ENCODE data around the gene TMEM95. TPM values are rescaled to one million over a fixed set of nuclear protein-coding genes. Genes with fewer than 3 reads are reported as not detected.
A peak's percentile ranks its signal among the peaks of the same experiment; 100 is the strongest.
"Not testable (repeated sequence)": the region's sequence is repeated elsewhere in the genome, so short reads cannot be mapped to it uniquely, and the experiment has no call there.

TMEM95 gene
- total RNA-seq, 1 donor from 2014 or later: not detected

DNA sequence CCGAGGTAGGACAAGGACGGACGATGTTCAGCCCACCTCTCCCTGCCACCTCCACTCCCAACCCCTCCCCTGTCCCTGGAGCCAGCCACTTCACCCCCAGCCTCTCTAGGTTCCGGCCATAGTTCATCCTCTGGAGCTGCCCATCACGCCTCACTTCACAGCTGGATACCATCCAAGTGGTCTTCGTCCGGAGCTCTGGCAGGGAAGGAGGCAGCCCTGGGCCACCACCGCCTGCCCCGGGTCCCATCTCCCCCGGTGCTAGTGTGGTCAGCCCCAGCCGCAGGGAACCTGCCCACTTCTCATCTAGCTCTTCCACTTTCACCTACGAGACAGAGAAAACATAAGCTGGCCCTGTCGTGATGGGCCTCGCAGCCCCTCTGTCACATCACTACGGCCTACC lies 33.5 kb upstream of the TMEM95 start:
- DNase-seq (ENCODE audit: low spot score): no peak
- intact Hi-C loops (cut with DNase I): no loop called here
- no peak for ATAC-seq

DNA sequence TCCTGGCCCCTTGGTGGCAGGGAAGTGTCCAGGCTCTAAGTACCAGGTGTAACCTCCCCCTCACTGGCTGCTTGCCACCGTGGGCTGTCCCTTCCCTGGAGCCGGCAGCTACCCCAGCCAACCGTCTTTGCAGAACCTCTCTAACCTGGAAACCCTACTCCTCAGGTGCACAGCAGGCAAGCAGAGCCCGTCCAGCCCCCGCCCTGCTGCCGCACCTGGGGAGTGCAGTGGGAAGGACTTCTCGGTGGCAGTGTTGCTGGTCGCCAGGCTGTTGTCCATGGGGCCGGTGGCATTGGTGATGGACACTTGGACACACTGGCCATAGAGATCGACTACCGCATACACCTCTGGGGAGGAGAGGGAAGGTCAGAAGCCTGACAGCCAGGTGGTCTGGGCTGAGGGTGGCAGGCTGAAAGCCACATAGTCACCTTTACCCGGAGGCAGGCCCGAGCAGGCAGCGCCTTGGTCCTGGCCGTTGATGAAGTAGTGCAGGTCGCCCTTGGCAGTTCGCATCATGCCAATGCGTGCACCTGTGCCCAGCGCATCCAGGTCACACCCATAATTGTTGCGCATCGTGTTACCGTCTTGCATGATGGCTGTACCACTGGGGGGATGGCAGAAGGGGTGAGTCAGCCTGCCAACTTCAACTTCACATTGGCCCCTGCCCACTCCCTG lies 32.3 kb upstream of the TMEM95 start:
- intact Hi-C loops (cut with DNase I): no loop called here
- ATAC-seq: no peak
- no peak for DNase-seq (ENCODE audit: low spot score)

DNA sequence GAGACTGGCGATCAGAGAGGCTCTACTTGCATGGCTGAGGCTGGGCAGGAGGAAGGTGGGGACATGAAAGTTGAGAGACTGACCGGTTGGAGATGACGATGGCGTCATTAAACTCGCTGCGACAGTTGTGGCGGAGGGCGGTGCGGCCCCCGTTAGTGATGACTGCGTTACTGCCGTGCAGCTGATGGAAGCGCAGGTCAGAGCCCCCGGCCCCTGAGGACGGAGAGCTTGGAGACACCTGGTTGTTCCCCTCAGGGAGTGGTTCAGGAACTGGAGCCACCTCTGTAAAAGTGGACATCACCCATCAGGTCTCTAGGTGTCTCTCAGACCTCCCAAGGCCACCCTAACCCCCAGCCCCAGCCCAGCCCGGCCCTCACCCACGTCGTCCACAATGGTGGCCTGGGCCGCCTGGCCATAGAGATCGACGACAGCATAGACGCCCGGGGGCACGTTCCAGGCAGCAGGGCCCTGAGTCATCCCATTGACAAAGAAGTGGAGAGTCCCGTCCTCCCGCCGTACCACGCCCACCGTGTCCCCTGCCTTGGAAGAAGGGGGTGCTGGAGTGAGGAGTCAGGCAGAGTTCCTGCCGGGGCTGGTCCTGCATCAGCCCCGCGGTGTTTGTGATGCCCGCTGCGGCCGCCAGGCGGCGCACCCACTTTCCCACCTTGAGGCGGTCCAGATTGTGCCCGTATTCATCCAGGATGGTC lies 31.1 kb upstream of the TMEM95 start:
- DNase-seq (ENCODE audit: low spot score) (no peak), ATAC-seq (peak; percentile 6)

DNA sequence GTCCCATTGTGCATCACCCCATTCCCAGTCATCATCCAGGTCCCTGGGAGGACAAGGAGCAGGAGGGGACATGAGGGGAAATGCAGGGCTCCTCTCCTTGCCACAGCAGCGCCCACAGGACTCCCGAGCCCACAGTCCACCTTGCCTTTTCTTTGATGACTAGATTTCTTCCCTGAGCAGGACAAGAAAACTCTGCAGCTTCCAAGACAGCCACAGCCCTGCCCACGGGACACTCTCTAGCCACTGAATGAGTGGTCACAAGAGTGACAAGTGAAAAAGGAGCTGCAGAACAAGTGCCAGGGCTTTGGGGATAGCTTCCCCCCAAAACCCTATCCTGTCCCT lies 30.5 kb upstream of the TMEM95 start:
- no peak for DNase-seq (ENCODE audit: low spot score)
- no peak for ATAC-seq
- intact Hi-C loops (cut with DNase I): no loop called here

More for the DNA sequence above, 31.1 kb upstream of the TMEM95 start:
- intact Hi-C loops (cut with DNase I): no loop called here

DNA sequence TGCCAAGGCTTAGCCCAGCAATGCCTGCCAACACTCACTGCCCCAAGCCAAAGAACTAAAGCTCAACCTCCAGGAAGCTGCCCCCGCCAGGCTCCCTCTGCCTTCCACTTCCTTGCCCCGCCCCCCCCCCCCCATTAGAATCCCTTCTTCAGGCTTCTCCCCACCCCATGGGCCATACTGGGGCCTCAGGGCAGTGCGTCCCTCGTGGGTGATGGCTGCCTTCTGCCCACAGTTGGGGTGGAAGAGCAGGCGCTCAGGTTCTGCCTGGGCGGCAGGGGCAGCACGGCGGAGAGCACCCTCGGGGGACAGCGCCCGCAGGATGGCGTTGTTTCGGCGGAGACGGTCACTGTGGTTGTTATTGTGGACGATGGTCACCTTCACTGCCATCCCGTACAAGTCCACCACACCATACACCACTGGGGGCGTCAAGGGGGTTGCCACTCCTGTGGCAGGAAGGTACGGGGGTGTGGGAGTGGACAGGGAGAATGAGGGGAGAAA lies 29.9 kb upstream of the TMEM95 start:
- intact Hi-C loops (cut with DNase I): no loop called here
- ATAC-seq (no peak), DNase-seq (ENCODE audit: low spot score) (no peak)

DNA sequence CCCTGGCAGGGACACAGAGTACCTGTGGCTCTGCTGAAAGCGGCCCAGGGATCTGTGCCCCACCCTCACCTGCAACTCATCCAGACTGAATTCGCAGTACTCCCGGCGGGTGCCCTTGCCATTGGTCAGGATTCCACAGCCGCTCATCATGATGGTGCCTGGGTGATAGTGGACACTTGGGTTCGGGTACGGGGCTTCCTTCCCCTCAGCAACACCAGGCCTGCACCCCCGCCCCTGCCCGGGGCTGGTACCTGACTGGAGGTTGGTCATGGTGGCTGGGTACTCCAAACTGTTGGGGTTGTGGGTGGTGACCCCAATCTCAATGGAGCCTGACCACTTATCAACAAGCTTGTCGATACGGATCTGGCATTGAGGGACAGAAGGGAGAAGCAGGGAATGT lies 28.8 kb upstream of the TMEM95 start:
- no peak for ATAC-seq
- intact Hi-C loops (cut with DNase I): no loop called here
- no peak for DNase-seq (ENCODE audit: low spot score)

DNA sequence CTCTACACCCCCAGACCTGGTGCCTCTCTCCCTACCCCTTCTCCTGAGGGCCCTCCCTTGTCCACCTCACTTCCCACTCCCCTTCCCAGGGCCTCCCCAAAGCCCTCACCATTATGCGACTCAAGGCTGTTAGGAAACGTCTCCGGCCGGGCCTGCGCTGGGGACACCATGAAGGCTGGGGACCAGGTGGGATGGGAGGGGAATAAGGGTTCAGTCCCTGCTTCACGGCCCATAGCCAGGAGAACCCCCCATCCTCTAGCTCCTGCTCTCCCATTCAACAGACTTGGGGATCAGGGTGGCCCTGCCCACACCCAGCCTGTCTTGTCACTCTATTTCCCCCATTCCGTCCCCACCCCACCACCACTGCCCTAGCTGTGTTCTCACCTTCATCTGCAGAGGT lies 27.9 kb upstream of the TMEM95 start:
- DNase-seq (ENCODE audit: low spot score) (no peak), ATAC-seq (no peak)
- intact Hi-C loops (cut with DNase I): no loop called here

DNA sequence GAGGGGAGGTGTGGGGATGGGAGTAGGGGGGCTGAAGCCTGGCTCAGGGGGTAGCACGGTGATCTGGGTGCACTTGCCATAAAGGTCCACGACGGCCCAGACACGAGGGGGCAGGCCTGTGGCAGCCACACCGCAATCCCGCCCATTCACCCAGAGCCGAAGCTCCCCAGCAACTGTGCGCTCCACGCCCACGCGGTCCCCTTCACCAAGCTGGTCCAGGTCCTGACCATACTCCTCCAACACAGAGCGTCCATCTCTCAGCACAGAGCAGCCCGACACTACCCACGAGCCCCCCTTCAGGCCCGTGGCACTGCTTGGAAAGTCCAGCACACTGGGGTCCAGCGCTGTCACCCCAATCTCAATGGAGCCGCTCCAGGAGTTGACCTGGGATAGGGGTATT lies 27.5 kb upstream of the TMEM95 start:
- no peak for ATAC-seq
- intact Hi-C loops (cut with DNase I): no loop called here
- no peak for DNase-seq (ENCODE audit: low spot score)

DNA sequence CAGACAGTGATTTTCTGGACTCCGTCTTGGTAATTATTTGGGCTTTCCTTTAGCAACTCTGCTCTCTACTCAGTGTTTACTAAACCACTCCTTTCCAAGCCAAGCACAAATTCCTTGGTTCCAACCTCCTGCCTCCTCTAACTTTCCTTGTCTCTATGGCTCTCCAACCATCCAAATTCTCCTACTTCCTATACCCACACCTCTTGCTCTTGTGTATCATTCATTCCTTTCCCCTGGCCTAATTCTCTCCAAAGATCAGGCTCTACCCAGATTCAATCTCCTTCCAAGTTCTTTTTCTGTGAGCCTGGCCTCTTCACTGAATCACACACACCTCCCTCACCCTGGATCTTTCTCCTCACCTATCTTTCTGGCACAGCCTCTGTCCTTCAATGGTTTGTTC lies 26.9 kb upstream of the TMEM95 start:
- intact Hi-C loops (cut with DNase I): no loop called here
- DNase-seq (ENCODE audit: low spot score): no peak
- no peak for ATAC-seq

DNA sequence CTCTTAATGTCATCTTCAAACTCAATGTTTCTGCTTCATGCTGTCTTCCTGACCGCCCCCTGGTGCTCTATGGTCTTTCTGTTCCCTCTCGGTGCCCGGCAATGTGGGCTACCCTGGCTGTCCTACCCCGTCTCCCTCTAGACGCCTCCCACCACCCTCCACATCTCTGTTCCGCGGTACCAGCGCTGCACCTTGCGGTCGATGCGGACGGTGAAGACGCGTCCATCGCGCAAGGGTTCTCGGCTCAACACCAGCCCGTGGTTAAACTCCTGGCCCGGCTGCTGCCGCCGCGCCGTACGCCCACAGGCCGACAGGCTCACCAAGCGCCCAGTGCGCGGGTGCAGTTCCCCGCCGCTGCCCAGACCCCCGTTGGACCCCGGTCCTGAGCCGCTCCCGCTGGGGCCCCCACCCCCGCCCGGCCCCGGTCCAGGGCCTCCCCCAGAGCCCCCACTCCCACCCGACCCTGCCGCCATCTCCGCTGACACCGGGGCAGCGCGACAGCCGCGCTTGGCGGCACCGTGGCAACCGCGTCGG lies 26.0 kb upstream of the TMEM95 start, which contains the start of gene NEURL4:
NEURL4 (minus strand) TSS at position 496 of the 534 bp plus-strand sequence; CDS start at position 473, 23 bp downstream.
- DNase-seq (ENCODE audit: low spot score): no peak
- ATAC-seq: no peak
- intact Hi-C loops (cut with DNase I): no loop called here

DNA sequence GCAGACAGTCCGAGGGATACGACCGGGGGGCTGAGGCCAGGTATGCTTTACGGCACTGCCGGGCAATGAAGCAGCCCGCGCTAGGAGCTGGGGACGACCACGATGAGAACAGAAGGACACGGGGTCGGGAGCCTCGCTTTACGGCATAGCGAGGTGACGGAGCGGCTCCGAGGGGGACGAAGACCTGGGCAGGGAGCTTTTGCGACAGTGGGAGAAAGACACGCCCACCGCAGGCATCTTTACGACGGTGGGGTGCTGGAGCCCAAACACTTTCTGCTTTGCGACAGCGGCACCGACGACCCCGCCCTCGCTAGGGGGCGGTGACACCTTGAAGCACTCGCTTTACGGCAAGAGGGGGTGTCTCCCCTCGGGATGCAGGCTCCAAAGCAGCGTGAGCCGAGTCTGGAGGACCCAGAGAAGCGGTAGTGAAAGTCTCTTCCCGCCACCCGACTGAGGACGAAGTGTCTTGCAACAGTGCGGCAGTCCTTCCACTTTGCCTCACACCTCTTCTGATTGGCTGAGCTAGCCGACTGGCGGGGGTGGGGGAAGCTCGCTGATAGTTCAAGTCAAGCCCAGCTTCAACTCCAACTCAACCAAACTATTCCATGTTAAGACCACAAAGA lies 25.5 kb upstream of the TMEM95 start:
- ATAC-seq (peak; percentile 90), DNase-seq (ENCODE audit: low spot score) (peak; percentile 99)
- intact Hi-C loops (cut with DNase I): no loop called here

DNA sequence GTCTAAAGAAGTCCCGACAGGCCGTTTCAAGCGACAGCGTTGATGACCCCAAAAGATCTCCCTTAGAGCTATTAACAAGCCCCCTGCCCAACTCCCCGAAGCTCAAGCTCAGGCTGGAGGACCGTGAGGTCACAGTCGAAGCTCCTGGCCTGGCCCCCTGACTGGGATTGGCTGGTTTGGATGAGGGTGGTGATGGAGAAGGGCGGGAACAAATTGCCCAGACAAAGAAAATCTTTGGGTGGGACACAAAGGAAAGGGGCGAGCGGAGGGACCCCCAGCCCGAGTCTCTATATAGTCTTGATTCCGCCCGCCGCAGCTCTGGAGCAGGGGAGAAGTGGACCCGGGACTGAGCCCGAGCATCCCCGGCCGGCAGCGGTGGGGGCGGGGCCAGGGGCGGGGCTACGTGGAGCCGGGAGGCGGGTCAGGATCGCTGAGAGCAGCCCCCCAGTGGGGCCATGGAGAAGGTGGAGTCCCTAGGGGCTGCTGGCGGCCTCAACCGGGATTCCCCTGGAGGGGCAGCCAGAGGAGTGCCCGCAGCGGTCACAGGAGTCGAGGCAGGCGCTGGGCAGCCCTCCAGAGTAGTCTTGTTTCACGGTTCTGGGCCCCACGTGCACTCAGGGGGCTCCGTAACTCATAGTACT lies 24.8 kb upstream of the TMEM95 start:
- DNase-seq (ENCODE audit: low spot score) (peak; percentile 83), ATAC-seq (peak; percentile 80)
- intact Hi-C loops (cut with DNase I): no loop called here

DNA sequence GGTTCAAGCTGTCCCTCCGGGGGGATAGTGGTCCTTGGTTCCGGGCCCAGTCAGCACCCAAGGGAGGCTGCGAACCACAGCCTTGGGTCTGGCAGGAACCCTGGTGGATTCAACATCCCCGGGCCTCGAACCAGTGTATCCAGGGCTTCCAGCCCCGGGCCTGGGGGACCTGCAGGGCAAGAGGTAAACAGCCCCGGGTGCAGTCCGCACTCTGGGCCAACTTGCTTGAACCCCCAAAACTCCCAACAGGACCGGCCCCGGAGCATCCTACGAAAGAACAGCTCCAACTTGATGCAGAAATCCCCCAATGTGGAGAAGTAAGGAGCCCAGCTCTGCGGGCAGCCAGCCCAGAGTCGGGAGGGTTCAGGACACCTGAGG lies 24.3 kb upstream of the TMEM95 start:
- ATAC-seq: no peak
- DNase-seq (ENCODE audit: low spot score): no peak
- intact Hi-C loops (cut with DNase I): no loop called here

DNA sequence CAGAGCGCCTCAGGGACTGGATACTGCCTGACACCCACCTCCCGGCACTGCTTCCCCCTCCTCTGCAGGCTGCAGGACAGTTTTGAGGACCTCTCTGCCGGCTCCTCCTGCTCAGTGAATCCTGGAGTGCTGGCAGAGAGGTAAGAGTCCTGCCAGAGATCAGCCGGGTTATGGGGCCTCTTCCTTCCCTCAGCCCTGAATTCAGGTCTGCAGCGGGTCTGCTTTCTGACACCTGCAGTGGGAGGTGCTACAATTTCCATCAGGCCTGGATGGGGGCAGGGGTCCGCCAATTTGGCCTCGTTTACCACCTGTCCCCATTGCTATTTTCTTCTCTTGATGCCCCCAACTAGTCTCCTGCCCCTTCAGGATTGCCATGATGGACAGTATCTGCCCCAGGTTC lies 22.8 kb upstream of the TMEM95 start:
- DNase-seq (ENCODE audit: low spot score): no peak
- no peak for ATAC-seq
- intact Hi-C loops (cut with DNase I): no loop called here

DNA sequence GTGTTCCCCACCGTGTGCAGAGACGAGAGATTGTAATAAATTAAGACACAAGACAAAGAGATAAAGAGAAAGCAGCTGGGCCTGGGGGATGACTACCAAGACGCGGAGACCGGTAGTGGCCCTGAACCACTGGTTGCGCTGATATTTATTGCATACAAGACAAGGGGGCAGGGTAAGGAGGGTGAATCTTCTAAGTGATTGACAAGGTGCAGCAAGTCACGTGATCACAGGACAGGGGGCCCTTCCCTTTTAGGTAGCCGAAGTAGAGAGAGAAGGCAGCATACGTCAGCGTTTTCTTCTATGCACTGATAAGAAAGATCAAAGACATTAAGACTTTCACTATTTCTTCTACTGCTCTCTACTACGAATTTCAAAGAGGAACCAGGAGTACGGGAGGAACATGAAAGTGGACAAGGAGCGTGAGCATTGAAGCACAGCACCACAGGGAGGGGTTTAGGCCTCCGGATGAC lies 22.3 kb upstream of the TMEM95 start:
- ATAC-seq; intact Hi-C loops (cut with DNase I); DNase-seq (ENCODE audit: low spot score): not testable (repeated sequence)

DNA sequence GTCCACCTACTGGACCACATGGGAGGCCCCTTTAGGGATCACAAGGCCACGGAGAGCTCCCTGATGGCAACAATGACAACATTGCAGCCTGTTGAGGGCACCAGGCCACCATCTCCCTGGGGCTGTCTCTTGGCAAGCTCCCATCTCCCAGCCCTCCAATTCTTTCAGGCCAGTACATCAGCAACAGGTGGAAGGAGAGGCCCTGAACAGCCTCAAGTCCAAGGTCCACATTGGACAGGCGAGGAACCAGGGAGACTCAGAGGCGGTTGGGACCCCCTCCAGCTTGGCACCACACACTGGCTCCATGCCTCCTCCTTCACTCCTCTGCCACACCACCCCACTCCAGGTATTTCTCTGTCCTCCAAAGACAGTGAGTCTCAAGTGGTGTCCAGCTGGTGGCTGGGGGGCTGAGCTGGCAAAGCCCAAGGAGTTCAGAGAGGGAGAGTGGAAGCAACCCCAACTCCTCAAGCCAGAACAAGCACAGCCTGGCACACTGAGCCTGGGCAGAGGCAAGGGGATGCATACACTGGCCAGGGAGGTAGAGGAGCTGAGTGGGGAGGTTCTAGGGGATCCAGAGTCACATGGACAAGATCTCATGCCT lies 19.9 kb upstream of the TMEM95 start:
- intact Hi-C loops (cut with DNase I): no loop called here
- ATAC-seq (no peak), DNase-seq (ENCODE audit: low spot score) (no peak)

DNA sequence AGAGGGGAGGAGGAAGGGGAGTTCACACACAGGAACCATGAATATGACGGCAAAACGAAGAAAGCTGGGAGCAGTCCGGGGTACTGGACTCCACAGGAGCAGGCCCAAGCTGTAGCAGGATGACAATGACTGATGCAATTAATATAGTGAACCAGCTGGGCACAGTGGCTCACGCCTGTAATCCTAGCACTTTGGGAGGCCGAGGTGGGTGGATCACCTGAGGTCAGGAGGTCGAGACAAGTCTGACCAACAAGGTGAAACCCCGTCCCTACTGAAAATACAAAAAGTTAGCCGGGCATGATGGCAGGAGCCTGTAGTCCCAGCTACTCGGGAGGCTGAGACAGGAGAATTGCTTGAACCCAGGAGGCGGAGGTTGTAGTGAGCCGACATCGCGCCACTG lies 19.2 kb upstream of the TMEM95 start:
- intact Hi-C loops (cut with DNase I); DNase-seq (ENCODE audit: low spot score); ATAC-seq: not testable (repeated sequence)

DNA sequence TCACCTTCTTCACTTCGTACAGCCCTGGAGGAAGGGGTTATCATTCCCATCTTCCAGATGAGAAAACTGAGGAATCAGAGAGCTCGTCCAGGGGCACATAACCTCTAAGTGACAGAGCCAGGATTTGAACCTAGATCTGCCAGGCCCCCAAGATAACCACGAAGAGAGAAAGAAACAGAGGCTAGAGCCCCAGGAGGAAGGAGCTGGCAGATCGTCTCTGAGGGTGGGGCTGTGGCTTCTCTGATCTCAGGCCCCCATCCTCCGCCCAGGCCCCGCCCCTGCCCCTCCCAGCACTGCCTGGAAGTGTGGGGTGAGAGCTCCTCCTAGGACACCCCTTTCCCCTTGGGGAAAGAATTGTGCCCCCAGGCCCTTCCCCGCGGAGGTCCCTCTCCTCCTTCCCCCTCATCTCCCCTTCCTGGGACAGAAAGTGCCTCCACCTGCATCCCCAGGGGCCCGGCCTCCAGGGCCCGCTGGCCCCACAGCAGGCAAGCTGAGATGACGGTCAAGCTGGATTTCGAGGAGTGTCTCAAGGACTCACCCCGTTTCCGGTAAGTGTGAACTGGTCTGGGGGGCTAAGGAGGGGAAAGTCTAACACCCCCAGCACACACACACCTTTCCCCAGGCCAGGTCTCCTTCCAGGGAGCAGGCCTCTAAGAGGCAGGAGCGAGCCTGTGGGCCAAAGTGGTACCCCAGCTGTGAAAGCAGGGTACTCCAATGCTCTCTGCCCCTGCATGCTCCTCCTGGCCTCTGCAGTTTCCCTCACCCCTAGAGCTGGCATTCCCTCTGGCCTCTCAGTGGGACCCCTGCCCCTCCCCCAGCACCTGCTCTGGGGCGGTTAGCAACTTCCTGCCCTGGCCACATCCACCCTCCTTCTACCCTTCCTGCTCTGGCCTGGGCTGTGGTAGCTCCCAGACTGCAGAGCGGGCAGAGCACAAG lies 18.4 kb upstream of the TMEM95 start, which contains the start of gene ACAP1:
ACAP1 (plus strand) TSS at position 290 of the 936 bp plus-strand sequence; CDS start at position 496, 206 bp downstream.
- peak; percentile 52 for ATAC-seq
- DNase-seq (ENCODE audit: low spot score): peak; percentile 53
- intact Hi-C loops (cut with DNase I): no loop called here

All from sciatic nerve (tissue), 2 donors.